ENCODE results near the gene DNAJC15.

The DNAJC15 gene

DNA sequence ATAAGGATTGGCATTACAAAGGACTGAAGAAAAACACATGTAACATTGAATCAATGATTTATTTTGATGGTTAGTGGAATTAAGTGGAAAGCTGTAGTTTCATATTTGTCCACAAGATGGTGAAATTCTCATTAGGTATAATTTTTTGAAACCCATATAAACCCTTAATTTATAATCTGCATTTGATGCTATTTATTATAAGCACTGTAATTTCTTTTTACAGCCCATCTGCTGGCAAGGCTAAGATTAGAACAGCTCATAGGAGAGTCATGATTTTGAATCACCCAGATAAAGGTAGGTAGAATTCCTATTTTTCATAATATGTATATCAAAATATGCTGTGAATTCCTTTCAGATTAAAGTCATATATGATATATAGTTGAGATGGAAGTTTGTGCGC lies 62.2 kb downstream of the DNAJC15 start:
- DNase-seq (ENCODE audit: low spot score): peak; percentile 5

DNA sequence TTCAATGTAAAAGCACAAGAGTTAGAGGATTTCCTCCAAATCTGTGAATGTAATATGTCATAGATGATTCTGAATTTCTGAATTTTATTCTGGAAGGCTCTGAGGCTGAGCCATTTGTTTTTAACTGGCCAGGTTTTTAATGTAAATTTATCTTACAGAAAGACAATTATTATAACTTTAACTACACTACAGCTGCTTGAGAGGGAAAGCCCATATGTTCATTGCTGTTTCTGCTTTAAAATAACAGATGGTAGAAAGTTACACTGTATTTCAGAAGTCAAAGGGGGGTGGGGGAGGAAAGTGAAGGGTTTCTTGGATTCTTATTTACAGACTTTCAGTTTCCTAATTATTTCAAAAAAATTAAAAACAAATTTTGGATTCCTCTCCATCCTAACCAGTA lies 62.8 kb downstream of the DNAJC15 start:
- DNase-seq (ENCODE audit: low spot score): no peak

DNA sequence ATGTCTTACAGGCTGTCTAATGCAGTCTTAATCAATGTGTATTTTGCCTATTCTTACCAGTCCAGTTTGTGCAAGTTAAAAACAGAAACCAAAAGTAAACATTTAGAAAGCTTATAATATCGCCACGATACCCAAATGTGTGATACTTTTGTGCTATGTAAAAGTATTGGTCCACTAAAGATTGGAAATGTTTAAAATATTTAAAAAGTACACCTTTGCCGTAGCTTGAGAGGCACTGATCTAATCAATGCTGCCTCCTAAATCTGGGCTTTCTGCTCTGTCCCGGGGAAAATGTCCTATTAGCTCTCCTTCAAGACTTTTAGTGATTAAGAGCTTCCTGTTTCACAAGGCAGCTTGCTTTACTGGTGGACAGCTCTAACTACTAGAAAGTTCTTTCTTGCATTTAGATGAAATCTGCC lies 64.7 kb downstream of the DNAJC15 start:
- DNase-seq (ENCODE audit: low spot score): no peak

DNA sequence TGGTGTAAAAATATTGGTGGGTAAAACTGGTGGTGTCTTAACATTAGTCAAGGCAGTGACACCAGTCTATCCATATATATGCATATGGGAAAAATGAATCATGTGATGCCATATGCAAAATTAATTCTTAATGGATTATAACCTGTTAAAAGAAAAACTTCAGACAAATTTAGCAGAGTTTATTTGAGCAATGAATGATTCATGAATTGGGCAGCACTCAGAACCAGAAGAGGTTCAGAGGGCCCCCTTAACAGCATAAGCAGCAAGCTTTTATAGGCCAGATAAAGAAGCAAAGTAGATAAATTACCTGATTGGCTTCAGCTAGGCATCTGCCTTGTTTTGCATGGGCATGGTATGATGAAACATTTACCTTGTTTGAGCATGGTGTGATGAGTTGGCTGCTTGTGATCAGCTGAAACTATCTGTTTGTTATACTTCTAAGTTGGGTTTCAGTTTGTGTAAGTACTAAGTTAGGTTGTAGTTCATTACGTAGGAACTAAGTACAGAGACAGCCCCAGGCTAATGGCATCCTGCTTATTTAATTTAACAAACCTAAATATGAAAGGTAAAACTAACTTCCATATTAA lies 66.6 kb downstream of the DNAJC15 start:
- DNase-seq (ENCODE audit: low spot score): no peak

DNA sequence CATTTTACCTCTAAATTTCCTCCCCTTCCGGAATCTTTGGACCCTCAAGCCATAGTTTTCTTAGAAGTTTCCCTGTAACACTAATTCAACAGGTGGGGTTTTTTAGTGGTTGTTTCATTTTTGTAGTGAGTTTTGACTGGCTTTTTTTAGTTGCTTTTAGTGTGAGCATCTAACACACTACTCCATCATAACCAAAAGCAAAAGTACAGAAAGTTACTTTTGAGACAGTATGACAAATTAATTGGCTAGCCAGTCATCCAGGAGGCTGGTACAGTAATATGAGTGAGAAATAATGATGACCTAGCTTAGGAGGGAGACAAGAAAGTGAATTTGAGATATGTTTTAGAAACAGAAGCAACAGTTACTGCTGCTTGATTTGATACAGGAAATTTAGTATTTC lies 71.5 kb downstream of the DNAJC15 start:
- DNase-seq (ENCODE audit: low spot score): no peak

DNA sequence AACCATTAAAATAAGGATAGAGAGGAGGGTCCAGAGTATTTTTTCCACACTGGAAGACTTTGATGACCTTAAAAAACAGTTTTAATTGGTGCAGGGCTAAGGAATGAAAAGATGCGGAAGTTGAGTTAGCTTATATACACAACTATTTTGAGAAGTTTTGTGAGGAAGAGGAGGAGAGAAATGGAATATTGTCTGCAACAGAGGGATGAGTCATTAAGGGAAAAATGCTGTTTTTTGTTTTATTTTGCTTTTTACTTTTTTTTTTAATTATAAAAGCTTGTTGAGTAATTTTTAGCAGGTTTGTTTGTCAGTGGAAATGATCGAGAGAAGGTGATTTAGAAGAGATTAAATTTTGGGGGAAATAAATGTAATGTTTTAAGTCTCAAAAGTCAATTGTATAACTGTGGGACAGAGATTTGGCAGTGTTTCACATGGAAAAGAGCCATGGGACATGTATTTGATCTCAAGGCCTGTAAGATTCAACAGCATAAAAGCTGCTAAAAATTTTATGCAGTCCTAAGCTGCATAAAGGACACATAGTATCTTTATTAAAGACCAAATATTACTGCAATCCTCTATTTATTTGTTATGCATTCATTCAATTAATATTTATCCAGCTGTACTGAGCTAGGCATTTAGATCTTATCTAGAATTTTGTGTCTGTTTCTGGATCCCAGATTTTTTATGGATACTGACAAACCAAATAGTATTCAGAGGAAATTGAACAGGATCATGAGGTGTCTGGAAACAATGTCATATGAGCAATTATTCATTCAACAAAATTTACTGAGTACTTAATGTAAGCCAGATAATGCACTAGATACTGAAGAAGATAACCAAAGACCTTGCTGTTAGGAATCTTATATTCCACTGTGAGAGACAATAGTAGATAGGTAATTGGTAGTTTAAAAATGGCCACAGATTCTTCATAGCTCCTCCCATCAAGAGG lies 72.7 kb downstream of the DNAJC15 start:
- no peak for DNase-seq (ENCODE audit: low spot score)

DNA sequence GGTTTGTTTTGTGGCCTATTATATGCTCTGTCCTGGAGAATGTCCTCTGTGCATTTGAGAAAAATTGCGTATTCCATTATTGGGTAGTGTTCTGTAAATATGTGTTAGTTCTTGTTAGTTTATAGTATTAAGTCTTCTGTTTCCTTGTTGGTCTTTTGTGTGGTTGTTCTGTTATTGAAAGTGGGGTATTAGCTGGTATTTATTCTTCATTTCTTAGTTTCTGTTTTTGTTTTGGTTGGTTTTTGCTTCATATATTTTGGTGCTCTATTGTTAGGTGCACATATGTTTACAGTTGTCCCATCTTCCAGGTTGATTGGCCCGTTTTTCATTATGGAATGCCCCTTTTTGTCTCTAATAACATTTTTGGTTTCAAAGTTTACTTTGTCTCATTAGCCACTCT lies 77.3 kb downstream of the DNAJC15 start:
- DNase-seq (ENCODE audit: low spot score): no peak

DNA sequence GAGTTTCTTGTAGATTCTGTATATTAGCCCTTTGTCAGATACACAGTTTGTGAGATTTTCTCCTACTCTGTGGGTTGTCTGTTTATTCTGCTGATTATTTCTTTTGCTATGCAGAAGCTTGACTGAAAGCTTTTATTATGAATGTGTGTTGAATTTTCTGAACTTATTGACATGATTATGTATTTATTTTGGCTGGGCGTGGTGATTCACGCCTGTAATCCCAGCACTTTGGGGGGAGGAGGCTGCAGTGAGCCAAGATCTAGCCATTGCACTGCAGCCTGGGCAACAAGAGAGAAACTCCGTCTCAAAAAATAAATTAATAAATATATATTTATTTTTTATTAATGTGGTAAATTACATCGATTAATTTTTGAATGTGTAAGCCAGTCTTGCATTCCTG lies 78.9 kb downstream of the DNAJC15 start:
- no peak for DNase-seq (ENCODE audit: low spot score)

DNA sequence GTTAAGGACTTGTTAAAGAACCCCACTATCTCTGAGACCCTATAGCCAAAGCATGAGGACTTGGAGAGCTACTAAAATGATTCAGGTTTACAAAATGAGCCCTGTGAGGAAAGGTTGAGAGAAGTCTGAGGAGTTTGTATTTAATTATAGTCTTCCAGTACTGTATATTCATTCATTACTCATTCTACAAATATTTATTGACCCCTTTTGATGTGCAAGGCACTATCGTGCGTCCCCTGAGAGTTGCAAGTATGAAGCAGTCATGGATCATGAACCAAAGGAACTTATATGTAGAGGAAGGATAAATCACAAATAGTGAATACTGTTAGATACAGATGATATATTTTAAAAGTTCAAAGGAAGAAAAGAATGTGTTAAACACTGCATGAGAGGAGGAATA lies 84.4 kb downstream of the DNAJC15 start:
- DNase-seq (ENCODE audit: low spot score): no peak

DNA sequence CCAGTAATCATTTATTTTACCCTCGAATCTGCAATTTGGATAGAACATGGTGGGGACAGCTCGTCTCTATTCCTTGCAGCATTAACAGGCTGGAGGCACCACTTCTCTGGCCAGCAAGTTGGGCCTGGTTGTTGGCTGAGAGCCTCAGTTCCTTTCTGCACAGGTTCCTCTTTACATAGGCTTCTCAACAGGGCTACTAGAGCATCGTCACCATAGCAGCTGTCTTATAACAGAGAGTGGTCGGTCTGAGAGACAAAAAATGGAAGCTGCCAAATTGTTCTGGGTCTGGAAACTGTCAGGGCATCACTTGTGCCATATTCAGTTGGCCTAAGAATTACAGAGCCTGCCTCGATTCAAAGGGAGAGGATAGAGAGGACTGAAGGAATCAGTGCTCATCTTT lies 86.7 kb downstream of the DNAJC15 start:
- no peak for DNase-seq (ENCODE audit: low spot score)

DNA sequence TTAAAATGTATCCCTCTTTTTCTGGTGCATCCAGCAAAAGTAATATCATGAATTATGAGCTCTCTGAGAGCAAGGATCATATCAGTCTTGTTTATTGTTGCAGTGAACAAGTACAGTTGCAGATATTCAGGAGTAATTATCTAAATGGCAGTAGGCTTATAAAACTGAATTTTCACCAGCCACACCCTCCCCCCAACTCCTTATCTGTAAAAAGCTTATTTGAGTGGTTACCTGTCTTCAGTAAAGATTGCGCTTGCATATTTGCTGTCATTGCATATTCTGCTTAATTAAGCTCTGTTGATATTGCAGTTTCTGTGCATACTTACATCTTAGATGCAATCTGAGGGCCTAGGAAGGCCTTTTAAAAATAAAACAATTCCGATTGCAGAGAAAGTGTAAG lies 87.3 kb downstream of the DNAJC15 start:
- DNase-seq (ENCODE audit: low spot score): no peak

DNA sequence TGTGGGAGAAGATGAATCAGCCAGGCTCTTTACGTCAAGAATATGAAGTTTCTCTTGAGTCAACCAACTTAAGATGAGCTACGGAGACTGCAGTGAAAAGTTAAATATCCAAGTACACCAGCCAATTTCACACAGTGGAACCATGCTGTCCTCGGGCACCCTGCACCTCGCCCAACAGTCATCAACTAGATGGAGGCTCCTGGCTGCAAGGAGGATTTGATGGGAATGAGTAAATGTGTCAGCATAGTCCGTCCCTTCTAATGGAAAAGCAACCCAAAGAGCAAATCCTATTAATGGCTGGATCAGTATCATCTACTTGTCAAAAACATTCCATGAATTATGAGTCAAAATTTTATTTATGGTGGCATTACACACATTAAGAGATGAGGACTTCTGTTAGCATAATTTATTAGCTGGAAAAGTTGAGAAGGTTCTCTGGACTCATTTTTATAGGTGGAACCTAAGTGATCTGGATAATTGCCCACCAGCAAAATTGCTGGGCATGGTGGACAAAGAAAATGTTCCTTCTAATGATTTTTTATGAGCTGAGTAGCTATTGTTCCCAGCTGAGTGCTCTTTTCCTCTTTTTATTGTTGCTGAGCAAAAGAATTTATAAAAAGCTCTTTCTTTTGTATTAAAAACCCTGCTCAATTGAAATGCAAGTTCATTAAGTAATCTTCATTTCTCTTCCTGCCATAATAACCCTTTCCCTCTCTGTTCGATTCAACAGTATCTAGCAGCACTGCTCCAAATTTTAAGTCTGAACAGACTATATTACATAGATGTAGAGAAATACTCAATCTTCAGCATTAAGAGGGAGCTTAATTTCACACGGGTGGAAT lies 88.4 kb downstream of the DNAJC15 start:
- DNase-seq (ENCODE audit: low spot score): no peak

DNA sequence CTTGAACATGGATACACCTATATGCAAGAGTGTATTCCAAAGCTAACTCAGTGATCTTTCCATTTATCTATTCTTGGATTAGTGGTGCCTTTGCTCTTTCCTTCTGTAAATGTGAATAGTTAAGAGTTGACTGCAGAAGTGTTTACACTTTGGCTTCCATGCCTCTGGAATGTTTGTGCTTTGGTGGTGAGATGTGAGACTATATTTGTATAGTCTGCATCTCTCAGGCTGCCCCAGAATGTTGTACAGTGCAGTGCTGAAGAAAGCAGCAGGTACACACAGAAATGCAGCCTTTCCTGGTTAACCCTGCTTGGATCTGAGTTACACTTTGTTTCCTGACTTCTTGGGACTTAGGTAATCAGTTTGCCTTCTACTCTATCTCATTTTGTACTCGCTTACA lies 90.2 kb downstream of the DNAJC15 start:
- no peak for DNase-seq (ENCODE audit: low spot score)

DNA sequence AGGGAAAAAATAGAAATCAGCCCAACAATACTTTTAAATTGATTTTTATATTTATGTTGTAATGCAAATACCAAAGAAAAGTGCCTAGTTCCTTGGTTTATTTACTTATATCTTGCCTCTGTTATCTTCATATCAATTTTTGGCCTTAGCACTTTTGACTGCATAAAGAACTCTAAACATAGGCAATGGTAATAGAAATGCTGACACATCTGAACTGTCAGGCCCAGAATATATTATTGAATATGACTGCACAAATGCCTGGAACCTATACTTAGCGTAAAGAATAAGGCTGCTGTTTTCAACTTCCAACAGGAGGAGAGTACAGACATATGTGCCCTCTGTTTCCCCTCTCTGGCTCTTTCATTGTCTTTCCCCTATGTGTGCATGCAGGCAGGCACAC lies 91.1 kb downstream of the DNAJC15 start:
- no peak for DNase-seq (ENCODE audit: low spot score)

DNA sequence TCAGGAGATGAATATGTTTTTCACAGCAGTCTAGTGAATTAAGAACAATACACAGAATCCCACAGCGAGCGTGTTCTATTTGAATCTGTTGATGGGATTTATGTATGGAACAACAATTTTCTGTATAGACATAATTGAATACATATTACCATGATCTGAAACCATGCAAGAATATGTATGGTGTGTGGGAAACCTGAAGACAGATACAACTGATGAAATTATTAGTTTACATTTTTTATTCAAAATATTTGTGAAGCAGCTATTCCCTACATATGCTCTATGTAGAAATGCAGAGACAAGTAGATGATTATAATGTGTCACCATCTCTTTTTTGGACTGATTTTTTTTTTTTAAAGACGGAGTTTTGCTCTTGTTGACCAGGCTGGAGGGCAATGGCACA lies 91.8 kb downstream of the DNAJC15 start:
- no peak for DNase-seq (ENCODE audit: low spot score)

DNA sequence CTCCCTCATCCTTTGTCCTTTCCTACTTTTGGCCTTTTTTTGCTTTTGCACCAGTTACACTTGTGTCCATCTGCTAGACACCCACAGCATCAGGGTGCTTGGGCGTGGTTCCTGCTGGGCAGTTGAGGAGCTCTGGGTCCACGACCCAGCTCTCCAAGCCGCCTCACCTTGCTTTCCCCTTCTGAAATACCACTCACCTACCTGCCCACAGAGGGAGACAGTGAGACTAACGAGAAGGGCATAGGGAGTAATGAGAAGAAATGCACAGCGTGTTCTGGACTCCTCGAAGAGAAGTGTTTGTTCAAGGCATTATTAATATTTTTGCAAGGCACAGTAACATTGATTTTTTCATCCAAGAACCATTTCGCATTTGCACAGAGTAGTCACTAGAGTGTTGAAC lies 92.9 kb downstream of the DNAJC15 start:
- no peak for DNase-seq (ENCODE audit: low spot score)

DNA sequence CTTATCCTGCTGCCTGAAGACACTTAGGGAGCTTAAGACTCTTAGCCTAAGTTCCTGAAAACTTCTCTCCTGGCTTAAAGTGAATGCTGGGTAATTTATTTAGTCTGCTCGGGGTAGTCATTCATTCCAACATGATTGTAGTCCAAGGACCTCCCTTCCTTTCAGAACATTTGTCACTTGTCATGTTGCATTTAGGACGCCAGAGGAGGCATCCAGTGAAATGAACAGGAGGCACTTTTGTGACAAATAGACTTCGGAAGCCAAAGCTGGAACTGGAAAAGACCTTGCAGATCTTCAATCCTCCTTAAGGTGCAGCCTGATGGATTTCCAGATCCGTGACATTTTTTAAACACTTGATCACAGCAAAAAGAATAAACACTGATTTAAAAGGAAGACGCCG lies 95.1 kb downstream of the DNAJC15 start:
- no peak for DNase-seq (ENCODE audit: low spot score)

DNA sequence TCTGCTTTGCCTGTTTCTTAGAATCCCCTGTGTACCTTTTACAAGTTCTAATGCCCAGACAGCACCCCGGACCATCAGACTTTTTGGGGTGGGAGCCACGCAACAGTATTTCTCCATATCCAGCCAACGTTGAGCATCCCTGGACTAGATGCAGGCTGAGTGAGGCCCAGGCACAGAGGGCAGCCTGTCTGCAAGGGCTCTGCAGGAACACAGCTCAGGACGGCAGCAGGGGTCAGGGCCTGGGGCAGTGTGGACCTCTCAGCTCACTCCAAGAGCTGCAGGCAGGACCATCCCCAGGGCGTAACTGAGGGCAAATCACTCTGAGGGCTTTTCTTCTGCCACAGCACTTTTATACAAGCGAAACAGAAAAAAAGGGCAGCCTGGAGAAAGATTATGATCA lies 95.8 kb downstream of the DNAJC15 start:
- no peak for DNase-seq (ENCODE audit: low spot score)

DNA sequence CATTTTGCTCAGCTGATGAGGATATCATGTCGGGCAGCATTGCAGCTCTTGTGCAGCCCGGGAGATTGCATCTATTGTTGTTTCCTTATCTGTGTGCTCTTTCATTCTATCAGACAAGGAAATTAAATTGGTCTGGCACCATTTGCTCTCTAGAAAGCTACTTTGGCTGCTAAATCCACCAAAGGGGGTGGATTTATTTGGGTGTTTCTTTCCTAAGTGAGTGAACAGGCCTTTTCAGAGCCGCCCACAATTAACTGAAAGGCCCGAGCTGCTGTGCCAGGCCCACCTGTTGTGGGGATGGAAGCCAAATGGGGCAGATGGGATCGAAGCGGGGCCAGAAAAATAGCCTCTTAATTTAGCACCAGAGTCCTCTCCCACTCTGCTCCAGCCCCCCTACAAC lies 99.4 kb downstream of the DNAJC15 start:
- no peak for DNase-seq (ENCODE audit: low spot score)

DNA sequence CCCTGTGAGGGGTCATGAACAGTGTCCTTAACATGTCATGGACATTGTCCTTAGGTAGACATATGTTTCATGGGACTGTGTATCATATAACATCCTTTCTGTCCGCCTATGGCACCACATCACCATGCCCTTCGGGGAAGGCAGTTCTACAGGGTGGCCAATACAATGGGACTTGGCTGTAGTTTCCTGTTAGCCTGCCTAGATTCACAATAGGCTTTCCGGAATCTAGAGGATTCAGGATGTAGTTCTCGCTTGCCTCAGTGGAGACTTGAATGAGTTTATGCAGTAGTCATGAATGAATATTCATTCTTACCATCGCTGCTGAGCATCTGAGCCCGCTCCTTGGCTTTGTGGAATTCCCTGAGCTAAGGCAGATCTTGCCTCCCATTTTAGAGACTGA lies 100.5 kb downstream of the DNAJC15 start:
- no peak for DNase-seq (ENCODE audit: low spot score)

DNA sequence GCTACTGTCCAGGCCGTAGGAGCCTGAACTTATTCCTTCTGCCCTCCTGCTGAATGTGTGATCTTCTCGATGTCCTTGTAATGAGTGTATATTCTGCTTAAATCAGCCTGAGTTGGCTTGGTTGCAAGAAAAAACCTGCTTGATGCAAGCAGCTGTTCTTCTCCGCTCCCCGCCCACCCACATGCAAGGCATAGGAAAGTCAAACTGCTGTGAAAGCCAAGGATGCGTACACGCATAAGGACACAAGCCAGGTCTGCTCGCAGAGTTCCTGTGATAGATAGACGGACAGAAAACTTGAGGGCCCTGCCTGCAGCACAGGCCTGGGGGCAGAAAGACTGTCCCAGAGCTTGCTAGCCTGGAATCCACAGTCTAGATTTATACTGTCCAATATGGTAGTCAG lies 101.1 kb downstream of the DNAJC15 start:
- no peak for DNase-seq (ENCODE audit: low spot score)

DNA sequence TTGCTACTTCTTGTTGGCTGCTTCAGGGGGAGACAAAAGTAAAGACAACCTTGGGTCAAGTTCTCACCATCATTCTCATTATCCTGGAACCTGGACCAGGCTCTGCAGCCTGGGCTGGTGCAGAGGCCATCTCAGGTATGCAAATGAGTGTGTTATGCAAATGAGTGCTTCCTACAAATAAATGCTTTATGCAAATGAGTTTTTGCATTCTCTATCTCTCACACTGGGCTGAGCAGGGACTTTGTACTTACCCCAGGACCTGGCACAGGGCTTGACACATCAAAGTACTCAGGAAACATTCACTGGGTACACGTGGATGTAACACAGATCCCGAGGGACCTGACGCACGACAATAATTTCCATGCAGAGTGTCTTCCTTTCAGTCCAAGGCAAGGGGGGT lies 103.0 kb downstream of the DNAJC15 start:
- no peak for DNase-seq (ENCODE audit: low spot score)
